ENCODE results near the gene PRKD1. TPM values are rescaled to one million over a fixed set of nuclear protein-coding genes. Genes with fewer than 3 reads are reported as not detected.
"Not testable (repeated sequence)": the region's sequence is repeated elsewhere in the genome, so short reads cannot be mapped to it uniquely, and the experiment has no call there.

Gene PRKD1
- total and polyA plus RNA-seq, 2 donors (not counting 1 experiment from before 2014, with no cell fraction given): 0.03 to 4.3 TPM

DNA sequence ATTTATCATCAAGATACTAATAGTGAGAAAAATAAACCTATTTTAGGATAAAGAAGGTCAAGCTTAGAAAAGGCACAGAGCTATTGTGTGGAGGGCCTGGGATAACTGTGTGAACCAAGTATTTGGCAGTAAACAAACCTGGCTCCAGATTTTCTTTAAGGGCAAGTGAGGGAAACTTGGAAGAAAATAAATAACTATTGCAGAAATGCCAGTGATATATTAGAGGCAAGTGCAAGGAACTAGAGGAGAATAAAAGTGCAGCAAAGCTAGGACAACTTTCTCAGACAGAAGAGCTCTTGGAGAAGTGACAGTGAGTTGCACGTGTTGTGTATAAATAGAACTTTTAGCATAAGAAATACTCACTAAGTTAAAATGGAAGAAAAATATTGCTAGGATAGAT lies 83.7 kb downstream of the PRKD1 start:
- Histone ChIP-seq H3K79me2 (ENCODE audit: control insufficient read depth, insufficient read depth, low read length) (no peaks in the 10 kb centered on the region), H3K27me3 (replicated peaks in 1 of 4; ENCODE audit: control extremely low read depth in 1 of 4, control insufficient read depth in 3 of 4, insufficient read depth in 4 of 4, low read length in 3 of 4) (no peaks in the 10 kb centered on the region), H3K4me2 (replicated peaks; ENCODE audit: low read depth, low read length, poor library complexity, severe bottlenecking) (no peak overlapping the region), H4K20me1 (ENCODE audit: control insufficient read depth, insufficient read depth, low read length, poor library complexity, severe bottlenecking) (no peaks in the 10 kb centered on the region), H3K27ac (ENCODE audit: low read length in 2 of 2) (no peak overlapping the region), H3K4me1 (ENCODE audit: control insufficient read depth in 2 of 2, insufficient read depth in 2 of 2, low read length in 2 of 2) (peaks cover 0 to 7% of the 10 kb centered on the region in 2 donors), H3K9me3 (ENCODE audit: control extremely low read depth in 1 of 3, control insufficient read depth in 2 of 3, insufficient read depth in 1 of 3, low read length in 2 of 3) (peaks cover 4 to 17% (median 17%) of the 10 kb centered on the region in 3 donors), H2AFZ (ENCODE audit: insufficient read depth, low read depth, low read length, poor library complexity, severe bottlenecking) (no peak overlapping the region), H3K36me3 (replicated peaks in 1 of 2; ENCODE audit: control extremely low read depth in 1 of 2, control insufficient read depth in 1 of 2, extremely low read depth in 1 of 2, insufficient read depth in 2 of 2, low read length in 1 of 2) (no peaks in the 10 kb centered on the region), H3K4me3 (ENCODE audit: control extremely low read depth in 1 of 5, extremely low read depth in 1 of 5, insufficient read depth in 1 of 5, low read depth in 2 of 5, low read length in 4 of 5) (no peak overlapping the region), H3K9ac (ENCODE audit: low read length) (no peak overlapping the region)
- ChIA-PET POLR2A (no interaction called here), CTCF (no interaction called here)
- TF ChIP-seq, protein P1, sequence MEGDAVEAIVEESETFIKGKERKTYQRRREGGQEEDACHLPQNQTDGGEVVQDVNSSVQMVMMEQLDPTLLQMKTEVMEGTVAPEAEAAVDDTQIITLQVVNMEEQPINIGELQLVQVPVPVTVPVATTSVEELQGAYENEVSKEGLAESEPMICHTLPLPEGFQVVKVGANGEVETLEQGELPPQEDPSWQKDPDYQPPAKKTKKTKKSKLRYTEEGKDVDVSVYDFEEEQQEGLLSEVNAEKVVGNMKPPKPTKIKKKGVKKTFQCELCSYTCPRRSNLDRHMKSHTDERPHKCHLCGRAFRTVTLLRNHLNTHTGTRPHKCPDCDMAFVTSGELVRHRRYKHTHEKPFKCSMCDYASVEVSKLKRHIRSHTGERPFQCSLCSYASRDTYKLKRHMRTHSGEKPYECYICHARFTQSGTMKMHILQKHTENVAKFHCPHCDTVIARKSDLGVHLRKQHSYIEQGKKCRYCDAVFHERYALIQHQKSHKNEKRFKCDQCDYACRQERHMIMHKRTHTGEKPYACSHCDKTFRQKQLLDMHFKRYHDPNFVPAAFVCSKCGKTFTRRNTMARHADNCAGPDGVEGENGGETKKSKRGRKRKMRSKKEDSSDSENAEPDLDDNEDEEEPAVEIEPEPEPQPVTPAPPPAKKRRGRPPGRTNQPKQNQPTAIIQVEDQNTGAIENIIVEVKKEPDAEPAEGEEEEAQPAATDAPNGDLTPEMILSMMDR (IDR thresholded peaks at IDR 0.05): no peak
- no peak for TF ChIP-seq EZH2 (IDR thresholded peaks at IDR 0.05; ENCODE audit: borderline replicate concordance, insufficient read depth, low read depth, low read length, poor library complexity, severe bottlenecking)
- ATAC-seq (ENCODE audit: low read depth): no peak
- DNase-seq: no peak
- WGBS (ENCODE audit: insufficient coverage): no CpG with 5 or more reads among the region's 1 CpG
- Mint-ChIP-seq H3K4me3 (no peak overlapping the region), H3K27me3 (no peaks in the 10 kb centered on the region), H3K9me3 (ENCODE audit: insufficient read depth) (peaks cover 14% of the 10 kb centered on the region), H3K27ac (no peak overlapping the region), H3K4me1 (peaks cover 13% of the 10 kb centered on the region)
- intact Hi-C loops (cut with micrococcal nuclease): no loop called here

DNA sequence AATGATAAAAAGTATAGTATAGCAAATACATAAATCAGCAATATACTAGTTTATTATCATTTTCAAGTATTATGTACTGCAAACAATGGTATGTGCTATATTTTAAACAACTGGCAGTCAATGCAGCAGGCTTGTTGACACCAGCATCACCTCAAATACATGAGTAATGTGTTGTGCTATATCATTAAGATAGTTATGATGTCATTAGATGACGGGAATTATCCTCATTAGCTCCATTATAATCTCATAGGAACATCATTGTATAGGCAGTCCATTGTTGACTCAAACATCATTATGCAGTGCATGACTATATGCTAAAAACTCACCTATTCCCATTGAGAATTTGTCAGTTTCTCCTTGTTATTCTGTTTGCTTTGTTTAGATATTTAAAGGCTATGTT lies 85.4 kb downstream of the PRKD1 start:
- Mint-ChIP-seq H3K9me3 (ENCODE audit: insufficient read depth) (peaks cover 18% of the 10 kb centered on the region), H3K27me3 (no peaks in the 10 kb centered on the region), H3K27ac (no peak overlapping the region), H3K4me1 (peaks cover 12% of the 10 kb centered on the region), H3K4me3 (no peak overlapping the region)
- Histone ChIP-seq H3K9me3 (ENCODE audit: control extremely low read depth in 1 of 3, control insufficient read depth in 2 of 3, insufficient read depth in 1 of 3, low read length in 2 of 3) (peaks cover 5 to 17% (median 17%) of the 10 kb centered on the region in 3 donors), H3K4me3 (ENCODE audit: control extremely low read depth in 1 of 5, extremely low read depth in 1 of 5, insufficient read depth in 1 of 5, low read depth in 2 of 5, low read length in 4 of 5) (no peak overlapping the region), H3K4me2 (replicated peaks; ENCODE audit: low read depth, low read length, poor library complexity, severe bottlenecking) (no peak overlapping the region), H3K27me3 (replicated peaks in 1 of 4; ENCODE audit: control extremely low read depth in 1 of 4, control insufficient read depth in 3 of 4, insufficient read depth in 4 of 4, low read length in 3 of 4) (no peaks in the 10 kb centered on the region), H2AFZ (ENCODE audit: insufficient read depth, low read depth, low read length, poor library complexity, severe bottlenecking) (no peak overlapping the region), H3K4me1 (ENCODE audit: control insufficient read depth in 2 of 2, insufficient read depth in 2 of 2, low read length in 2 of 2) (peaks cover 0 to 7% of the 10 kb centered on the region in 2 donors), H4K20me1 (ENCODE audit: control insufficient read depth, insufficient read depth, low read length, poor library complexity, severe bottlenecking) (no peaks in the 10 kb centered on the region), H3K9ac (ENCODE audit: low read length) (no peak overlapping the region), H3K36me3 (replicated peaks in 1 of 2; ENCODE audit: control extremely low read depth in 1 of 2, control insufficient read depth in 1 of 2, extremely low read depth in 1 of 2, insufficient read depth in 2 of 2, low read length in 1 of 2) (no peaks in the 10 kb centered on the region), H3K27ac (ENCODE audit: low read length in 2 of 2) (no peak overlapping the region), H3K79me2 (ENCODE audit: control insufficient read depth, insufficient read depth, low read length) (no peaks in the 10 kb centered on the region)
- no peak for TF ChIP-seq EZH2 (IDR thresholded peaks at IDR 0.05; ENCODE audit: borderline replicate concordance, insufficient read depth, low read depth, low read length, poor library complexity, severe bottlenecking)
- TF ChIP-seq, protein P1 (IDR thresholded peaks at IDR 0.05): no peak
- no peak for ATAC-seq (ENCODE audit: low read depth)
- no peak for DNase-seq
- intact Hi-C loops (cut with micrococcal nuclease): no loop called here
- ChIA-PET POLR2A (no interaction called here), CTCF (no interaction called here)
- no CpG with 5 or more reads among the region's 1 CpG for WGBS (ENCODE audit: insufficient coverage)

DNA sequence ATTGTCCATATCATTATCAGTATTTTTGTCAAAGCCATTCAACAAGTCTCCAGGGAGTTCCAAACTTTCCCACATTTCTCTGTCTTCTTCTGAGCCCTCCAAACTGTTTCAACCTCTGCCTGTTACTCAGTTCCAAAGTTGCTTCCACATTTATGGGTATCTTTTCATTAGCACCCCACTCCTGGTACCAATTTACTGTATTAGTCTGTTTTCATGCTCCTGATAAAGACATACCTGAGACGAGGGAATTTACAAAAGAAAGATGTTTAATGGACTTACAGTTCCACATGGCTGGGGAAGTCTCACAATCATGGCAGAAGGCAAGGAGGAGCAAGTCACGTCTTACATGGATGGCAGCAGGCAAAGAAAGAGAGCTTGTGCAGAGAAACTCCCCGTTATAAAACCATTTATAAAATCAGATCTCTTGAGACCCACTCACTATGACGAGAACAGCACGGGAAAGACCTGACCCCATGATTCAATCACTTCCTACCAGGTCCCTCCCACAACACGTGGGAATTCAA lies 87.2 kb downstream of the PRKD1 start:
- H3K4me3 Mint-ChIP-seq; DNase-seq; H3K27me3 Mint-ChIP-seq; H3K27ac ChIP-seq (ENCODE audit: low read length in 2 of 2); H3K9ac ChIP-seq (ENCODE audit: low read length); intact Hi-C loops (cut with micrococcal nuclease); H3K36me3 ChIP-seq (replicated peaks in 1 of 2; ENCODE audit: control extremely low read depth in 1 of 2, control insufficient read depth in 1 of 2, extremely low read depth in 1 of 2, insufficient read depth in 2 of 2, low read length in 1 of 2); POLR2A ChIA-PET; H3K4me2 ChIP-seq (replicated peaks; ENCODE audit: low read depth, low read length, poor library complexity, severe bottlenecking); H3K79me2 ChIP-seq (ENCODE audit: control insufficient read depth, insufficient read depth, low read length); CTCF ChIA-PET; H3K4me3 ChIP-seq (ENCODE audit: control extremely low read depth in 1 of 5, extremely low read depth in 1 of 5, insufficient read depth in 1 of 5, low read depth in 2 of 5, low read length in 4 of 5); H3K4me1 ChIP-seq (ENCODE audit: control insufficient read depth in 2 of 2, insufficient read depth in 2 of 2, low read length in 2 of 2); H3K27me3 ChIP-seq (replicated peaks in 1 of 4; ENCODE audit: control extremely low read depth in 1 of 4, control insufficient read depth in 3 of 4, insufficient read depth in 4 of 4, low read length in 3 of 4); H3K4me1 Mint-ChIP-seq; H4K20me1 ChIP-seq (ENCODE audit: control insufficient read depth, insufficient read depth, low read length, poor library complexity, severe bottlenecking); H2AFZ ChIP-seq (ENCODE audit: insufficient read depth, low read depth, low read length, poor library complexity, severe bottlenecking); ATAC-seq (ENCODE audit: low read depth); H3K27ac Mint-ChIP-seq: not testable (repeated sequence)
- 93% methylated on average over 3 of the region's 6 CpGs for WGBS (ENCODE audit: insufficient coverage)
- H3K9me3 ChIP-seq (ENCODE audit: control extremely low read depth in 1 of 3, control insufficient read depth in 2 of 3, insufficient read depth in 1 of 3, low read length in 2 of 3): peaks cover 5 to 17% (median 14%) of the 10 kb centered on the region in 3 donors
- peaks cover 18% of the 10 kb centered on the region for H3K9me3 Mint-ChIP-seq (ENCODE audit: insufficient read depth)
